ENCODE measurements around the gene TSC22D2. TPM values are rescaled to one million over a fixed set of nuclear protein-coding genes. Genes with fewer than 3 reads are reported as not detected.

Gene TSC22D2
- total RNA-seq, 2 donors from 2014 or later = 13.9 to 14.6 TPM

Other genes with a start within 250 kb of the TSC22D2 start
- gene SERP1, start 138.2 kb downstream of the TSC22D2 start, total RNA-seq = 100 to 1,000 TPM in 1 of 2 donors, 10 to 100 TPM in 1; 71.4 to 107 TPM
- gene EIF2A, start 138.5 kb downstream of the TSC22D2 start, total RNA-seq = 100 to 1,000 TPM; 126 to 139 TPM
- gene SELENOT, start 195.0 kb downstream of the TSC22D2 start, total RNA-seq = 100 to 1,000 TPM; 111 to 144 TPM